GM18505 (cell line): ENCODE data around the gene CENPH.
"Not testable (repeated sequence)": the region's sequence is repeated elsewhere in the genome, so short reads cannot be mapped to it uniquely, and the experiment has no call there.

Source experiments
- ATAC-seq: cut with Tn5 transposase; IDR thresholded peaks from one replicate; pipeline ENCODE4 v1.9.1; 2021; ENCODE audit not compliant: unreplicated experiment
- POLR2A ChIP-seq: IDR thresholded peaks from 4 replicates; pipeline ENCODE4 v1.6.1; 2011; ENCODE audit warnings: borderline replicate concordance; ENCODE audit not compliant: insufficient read depth, insufficient read length; ENCODE audit errors: extremely low read depth

Gene CENPH

GRCh38 chr5:69170495-69170894, 18.9 kb upstream of the CENPH start:
- no peak for TF ChIP-seq POLR2A

GRCh38 chr5:69170969-69171368, 18.4 kb upstream of the CENPH start:
- ATAC-seq = no peak
- TF ChIP-seq POLR2A = no peak

More at GRCh38 chr5:69170495-69170894, 18.9 kb upstream of the CENPH start:
- no peak for ATAC-seq

- ATAC-seq = not testable (repeated sequence)
These were observed 7.6 kb upstream of the CENPH start for GRCh38 chr5:69181659-69182293.

- TF ChIP-seq POLR2A = no peak
- no peak for ATAC-seq
These were observed 4.8 kb upstream of the CENPH start for GRCh38 chr5:69184621-69185020.

- TF ChIP-seq POLR2A = no peak
These were observed 2.0 kb upstream of the CENPH start for GRCh38 chr5:69187342-69187741.

GRCh38 chr5:69188811-69189161, 597 bp upstream of the CENPH start:
- ATAC-seq = peak; percentile 3
- TF ChIP-seq POLR2A = no peak

More at GRCh38 chr5:69187342-69187741, 2.0 kb upstream of the CENPH start:
- ATAC-seq = no peak

GRCh38 chr5:69202497-69202896, 13.1 kb downstream of the CENPH start:
- no peak for ATAC-seq
- TF ChIP-seq POLR2A = no peak

GRCh38 chr5:69206528-69207190, 17.3 kb downstream of the CENPH start:
- TF ChIP-seq POLR2A = no peak
- no peak for ATAC-seq

GRCh38 chr5:69209602-69210001, 20.2 kb downstream of the CENPH start:
- ATAC-seq = no peak
- no peak for TF ChIP-seq POLR2A

GRCh38 chr5:69211200-69211599, 21.8 kb downstream of the CENPH start:
- ATAC-seq = no peak
- no peak for TF ChIP-seq POLR2A

- TF ChIP-seq POLR2A = no peak
- ATAC-seq = no peak
These were observed 22.6 kb downstream of the CENPH start for GRCh38 chr5:69212022-69212421.

GRCh38 chr5:69213513-69214215, 24.3 kb downstream of the CENPH start:
- no peak for ATAC-seq
- no peak for TF ChIP-seq POLR2A

- TF ChIP-seq POLR2A = no peak
- no peak for ATAC-seq
These were observed 27.7 kb downstream of the CENPH start for GRCh38 chr5:69217151-69217511.
